GM10248 (cell line): ENCODE measurements around the gene CRYGA.

Experiments used
- CTCF ChIA-PET: fragments of 300-600 bp; sonication (Branson Sonifier 250); formaldehyde crosslinking; extraction: SDS; loops from one replicate; lab custom pipeline; 2021; ENCODE audit warnings: antibody characterized with exemption; lab: Yijun Ruan, JAX
- POLR2A ChIA-PET: fragments of 350-650 bp; sonication (Branson Sonifier 250); formaldehyde crosslinking; extraction: SDS; loops from one replicate; lab custom pipeline; 2020; ENCODE audit warnings: antibody characterized with exemption; lab: Yijun Ruan, JAX
- DNase-seq: peaks from one replicate; pipeline ENCODE4 v3.0.0; 2012; ENCODE audit errors: extremely low spot score
- TF ChIP-seq, protein P1 (sequence below): IDR thresholded peaks from 2 replicates; pipeline ENCODE4 v1.5.1; 2012; ENCODE audit warnings: mild to moderate bottlenecking, low read depth; ENCODE audit errors: extremely low read depth, missing control alignments, control extremely low read depth

Gene CRYGA

DNA sequence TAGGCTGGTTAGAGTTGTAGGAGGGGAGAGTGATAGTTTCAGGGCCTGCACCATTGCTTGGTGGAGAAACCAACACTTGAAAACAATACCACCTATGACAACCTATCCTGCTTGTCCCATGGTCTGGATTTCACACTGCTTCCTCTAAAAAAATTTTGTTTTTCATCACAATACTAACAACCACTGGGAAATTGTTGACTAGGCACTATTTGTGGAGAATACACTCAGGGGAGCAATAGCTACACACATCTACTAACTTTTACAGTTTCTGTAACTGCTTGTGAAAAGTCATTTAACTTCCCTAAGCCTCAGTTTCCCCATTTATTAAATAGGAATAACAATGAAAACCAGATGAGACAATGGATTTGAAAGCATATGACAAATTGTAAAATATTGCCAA lies 13.3 kb downstream of the CRYGA start:
- ChIA-PET CTCF (interaction anchor here (1.3 to 1.4 kb wide), 2 partner anchors 8 to 26 kb away, joined by 3 to 4 read pairs; no protein-coding TSS in a partner anchor), POLR2A (no interaction called here)
- no peak for DNase-seq
- TF ChIP-seq, protein P1, sequence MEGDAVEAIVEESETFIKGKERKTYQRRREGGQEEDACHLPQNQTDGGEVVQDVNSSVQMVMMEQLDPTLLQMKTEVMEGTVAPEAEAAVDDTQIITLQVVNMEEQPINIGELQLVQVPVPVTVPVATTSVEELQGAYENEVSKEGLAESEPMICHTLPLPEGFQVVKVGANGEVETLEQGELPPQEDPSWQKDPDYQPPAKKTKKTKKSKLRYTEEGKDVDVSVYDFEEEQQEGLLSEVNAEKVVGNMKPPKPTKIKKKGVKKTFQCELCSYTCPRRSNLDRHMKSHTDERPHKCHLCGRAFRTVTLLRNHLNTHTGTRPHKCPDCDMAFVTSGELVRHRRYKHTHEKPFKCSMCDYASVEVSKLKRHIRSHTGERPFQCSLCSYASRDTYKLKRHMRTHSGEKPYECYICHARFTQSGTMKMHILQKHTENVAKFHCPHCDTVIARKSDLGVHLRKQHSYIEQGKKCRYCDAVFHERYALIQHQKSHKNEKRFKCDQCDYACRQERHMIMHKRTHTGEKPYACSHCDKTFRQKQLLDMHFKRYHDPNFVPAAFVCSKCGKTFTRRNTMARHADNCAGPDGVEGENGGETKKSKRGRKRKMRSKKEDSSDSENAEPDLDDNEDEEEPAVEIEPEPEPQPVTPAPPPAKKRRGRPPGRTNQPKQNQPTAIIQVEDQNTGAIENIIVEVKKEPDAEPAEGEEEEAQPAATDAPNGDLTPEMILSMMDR = no peak

DNA sequence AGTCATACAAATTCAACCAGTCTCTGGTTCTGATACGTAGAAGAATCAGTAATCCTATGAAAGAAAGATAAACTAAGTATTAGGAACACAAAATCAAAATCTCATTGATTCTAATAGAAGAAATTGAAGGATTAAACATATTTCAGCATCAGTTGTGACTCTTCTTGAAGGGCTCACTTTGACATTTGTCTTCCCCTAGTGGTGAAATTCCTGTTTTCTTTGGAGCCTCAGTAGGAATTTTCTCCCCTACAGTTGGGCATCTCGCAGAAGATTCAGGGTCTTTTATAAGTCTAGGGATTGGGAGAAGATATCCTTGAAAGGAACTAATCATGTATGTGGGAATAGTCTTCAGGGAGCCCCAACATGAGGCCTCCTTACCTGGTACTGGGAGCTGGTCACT lies 14.6 kb downstream of the CRYGA start:
- no peak for DNase-seq
- POLR2A ChIA-PET = no interaction called here
- CTCF ChIA-PET = interaction anchor here (0.7 to 1.4 kb wide), 3 partner anchors 9 to 27 kb away, joined by 3 to 4 read pairs (median 3); partner anchors contain the start of gene CRYGA
- TF ChIP-seq, protein P1 = no peak

DNA sequence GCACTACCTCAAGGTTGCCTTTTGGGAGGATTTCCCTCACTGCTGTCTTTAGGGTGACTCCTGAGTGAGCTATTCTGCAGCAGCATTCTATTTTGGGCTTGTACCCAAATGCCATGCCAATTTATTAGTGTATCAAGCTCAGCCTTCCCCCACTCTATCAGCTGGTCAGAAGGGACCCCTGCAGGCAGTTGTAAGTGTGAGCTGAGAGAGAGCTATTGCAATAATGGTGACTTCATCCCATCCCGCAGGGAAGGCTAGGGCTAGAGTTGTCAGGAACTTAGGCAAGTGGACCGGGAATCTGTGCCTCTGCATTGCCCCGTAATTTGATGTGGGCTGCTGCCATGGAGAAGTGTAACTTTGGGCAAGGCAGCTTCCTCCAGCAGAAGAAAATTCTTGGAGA lies 15.6 kb downstream of the CRYGA start:
- ChIA-PET CTCF (interaction anchor here (0.9 kb wide), 1 partner anchor 11 kb away, joined by 3 read pairs; no protein-coding TSS in a partner anchor), POLR2A (no interaction called here)
- DNase-seq = no peak
- TF ChIP-seq, protein P1 = no peak

DNA sequence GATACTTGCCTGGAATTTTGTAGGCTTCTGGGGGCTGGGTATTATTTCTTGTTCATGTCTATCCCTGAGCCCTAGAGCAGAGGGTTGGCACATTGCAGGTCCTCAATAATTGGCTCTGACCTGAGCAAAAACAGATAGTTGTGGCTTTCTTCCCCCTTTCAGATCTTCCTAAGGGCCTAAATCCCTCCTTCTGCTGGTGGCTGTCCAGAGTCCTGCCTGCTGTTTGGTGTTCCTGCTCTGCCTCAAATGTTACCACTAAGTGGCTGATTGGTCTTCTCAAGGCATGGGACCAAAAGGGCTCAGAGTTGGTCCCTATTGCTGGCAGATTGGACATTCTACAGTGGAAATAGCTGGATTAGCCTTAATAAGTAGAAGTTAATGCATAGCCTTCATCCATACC lies 16.4 kb downstream of the CRYGA start:
- ChIA-PET POLR2A (no interaction called here), CTCF (interaction anchor here (0.9 kb wide), 1 partner anchor 10 kb away, joined by 3 read pairs; no protein-coding TSS in a partner anchor)
- DNase-seq = no peak
- TF ChIP-seq, protein P1 = no peak

- ChIA-PET CTCF (no interaction called here), POLR2A (no interaction called here)
- DNase-seq = no peak
- TF ChIP-seq, protein P1 = no peak
Measured at GRCh38 chr2:208146006-208146405, 17.4 kb downstream of the CRYGA start, which contains the start of gene CRYGB. Gene CRYGB (minus strand): TSS chr2:208146158. CDS start chr2:208146120, 38 bp downstream.

DNA sequence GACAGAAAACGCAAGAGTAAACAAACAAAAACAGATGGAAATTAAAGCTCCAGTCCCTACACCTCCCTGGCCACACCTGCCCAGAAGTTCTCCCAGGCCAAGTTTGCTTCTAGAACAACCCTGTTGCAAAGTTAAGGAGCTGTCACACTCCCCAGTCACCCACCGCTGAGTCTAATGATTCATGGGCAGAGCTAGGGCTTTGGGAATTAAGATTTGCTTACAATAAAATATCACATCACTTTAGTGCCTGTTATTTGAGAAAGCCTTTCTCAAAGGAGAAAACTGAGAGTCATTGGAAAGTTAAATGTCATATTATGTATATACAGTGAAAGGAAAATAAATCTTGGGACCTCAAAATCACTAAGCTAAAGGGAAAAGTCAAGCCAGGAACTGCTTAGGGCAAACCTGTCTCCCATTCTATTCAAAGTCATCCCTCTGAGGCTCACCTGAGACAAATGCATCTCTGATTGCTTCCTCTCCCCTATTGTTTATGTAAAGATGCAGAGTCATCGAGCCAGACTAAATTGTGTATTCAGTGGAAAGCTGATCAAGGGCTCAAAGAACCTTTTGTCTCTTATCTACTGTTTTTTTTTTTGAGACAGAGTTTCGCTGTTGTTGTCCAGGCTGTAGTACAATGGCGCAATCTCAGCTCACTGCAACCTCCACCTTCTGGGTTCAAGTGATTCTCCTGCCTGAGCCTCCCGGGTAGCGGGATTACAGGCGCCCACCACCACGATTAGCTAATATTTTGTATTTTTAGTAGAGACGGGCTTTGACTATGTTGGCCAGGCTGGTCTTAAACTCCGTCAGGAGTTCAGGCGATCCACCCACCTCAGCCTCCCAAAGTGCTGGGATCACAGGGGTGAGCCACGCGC lies 20.2 kb downstream of the CRYGA start:
- CTCF ChIA-PET = interaction anchor here (0.6 to 1.6 kb wide), 4 partner anchors 11 to 91 kb away, joined by 3 to 4 read pairs (median 4); no protein-coding TSS in a partner anchor
- TF ChIP-seq, protein P1 = no peak
- POLR2A ChIA-PET = no interaction called here
- DNase-seq = no peak
